ENCODE measurements around the gene SLC9A4.

- no peak for TF ChIP-seq CTCF (IDR thresholded peaks at IDR 0.05; ENCODE audit: low read depth, low read length, poor library complexity, severe bottlenecking)
- TF ChIP-seq EZH2phosphoT487 (IDR thresholded peaks at IDR 0.05; ENCODE audit: borderline replicate concordance, low read length), result no peak
These were observed 109.8 kb downstream of the SLC9A4 start for GRCh38 chr2:102582845-102583244.
